HG03025 (cell line): ENCODE results near the gene GPHA2.

ENCODE experiments used
- ATAC-seq: cut with Tn5 transposase; IDR thresholded peaks from one replicate; pipeline ENCODE4 v1.9.1; 2021; ENCODE audit warnings: mild to moderate bottlenecking, moderate library complexity; ENCODE audit not compliant: unreplicated experiment, low FRiP score

Gene GPHA2

DNA sequence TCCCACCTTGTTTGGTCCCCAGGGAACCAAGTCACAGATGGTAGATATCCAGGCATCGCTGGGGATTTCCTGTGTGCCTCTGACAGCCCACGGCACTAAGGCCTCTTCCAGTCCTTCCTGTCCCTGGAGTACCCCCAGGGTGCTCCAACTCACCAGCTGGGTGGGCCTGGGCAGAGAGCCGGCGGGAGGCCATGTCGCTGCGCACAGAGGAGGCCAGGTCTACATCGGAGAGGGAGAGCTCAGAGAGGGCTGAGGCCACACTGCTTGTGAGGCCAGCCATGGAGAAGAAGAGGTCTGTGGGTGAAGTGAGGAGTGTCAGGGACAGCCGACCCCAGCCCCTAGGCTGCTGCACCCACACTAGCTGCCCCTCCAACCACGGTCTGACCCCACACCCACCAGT lies 24.0 kb downstream of the GPHA2 start:
- no peak for ATAC-seq

DNA sequence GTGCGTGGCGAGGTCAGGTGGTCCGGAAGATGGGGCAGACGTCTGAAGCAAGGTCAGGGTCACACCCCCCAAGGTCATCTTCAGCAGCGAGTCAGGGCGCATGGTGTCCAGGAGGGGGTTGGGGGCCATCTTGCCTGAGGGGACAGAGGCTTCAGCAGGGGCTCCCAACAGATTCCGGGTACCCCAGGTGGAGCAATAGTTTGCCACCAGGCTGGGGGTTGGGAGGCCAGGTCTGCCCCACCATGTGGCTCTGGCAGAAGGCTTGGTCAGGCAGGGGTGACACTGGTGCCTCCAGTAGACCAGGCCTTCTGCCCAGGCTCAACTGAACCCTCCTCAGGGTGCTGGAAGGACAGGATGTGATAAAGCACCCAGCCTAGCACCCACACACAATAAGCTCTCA lies 24.6 kb downstream of the GPHA2 start:
- ATAC-seq: no peak

DNA sequence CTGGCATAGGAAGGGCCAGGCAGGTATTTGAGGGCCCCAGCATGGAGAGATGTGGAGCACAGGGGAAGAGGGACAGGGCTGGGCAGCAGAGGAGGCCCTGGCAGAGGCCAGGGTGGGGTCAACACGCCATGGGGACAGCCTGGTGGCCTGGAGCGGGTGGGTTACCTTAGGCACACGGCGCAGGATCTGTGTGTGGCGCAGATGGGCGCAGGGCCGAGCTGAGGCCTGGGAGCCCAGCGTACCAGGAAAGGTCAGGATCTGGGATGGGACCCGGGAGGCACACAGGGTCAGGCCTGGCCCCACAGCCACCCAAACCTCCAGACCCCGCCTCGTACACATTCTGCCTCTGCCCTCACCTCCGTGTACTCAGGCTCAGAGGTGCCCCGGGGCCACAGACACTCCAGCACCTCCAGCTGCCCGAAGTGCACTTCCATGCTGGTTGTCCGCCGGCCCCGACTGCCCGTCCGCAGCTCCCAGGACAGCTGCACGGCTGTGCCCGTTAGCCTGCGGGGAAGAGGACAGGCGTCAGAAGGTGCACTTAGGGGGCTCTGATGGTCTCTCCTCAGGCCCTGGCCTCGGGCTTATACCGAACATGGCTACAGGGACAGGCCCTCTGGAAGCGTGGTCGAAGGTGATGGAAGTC lies 25.1 kb downstream of the GPHA2 start:
- ATAC-seq: no peak

DNA sequence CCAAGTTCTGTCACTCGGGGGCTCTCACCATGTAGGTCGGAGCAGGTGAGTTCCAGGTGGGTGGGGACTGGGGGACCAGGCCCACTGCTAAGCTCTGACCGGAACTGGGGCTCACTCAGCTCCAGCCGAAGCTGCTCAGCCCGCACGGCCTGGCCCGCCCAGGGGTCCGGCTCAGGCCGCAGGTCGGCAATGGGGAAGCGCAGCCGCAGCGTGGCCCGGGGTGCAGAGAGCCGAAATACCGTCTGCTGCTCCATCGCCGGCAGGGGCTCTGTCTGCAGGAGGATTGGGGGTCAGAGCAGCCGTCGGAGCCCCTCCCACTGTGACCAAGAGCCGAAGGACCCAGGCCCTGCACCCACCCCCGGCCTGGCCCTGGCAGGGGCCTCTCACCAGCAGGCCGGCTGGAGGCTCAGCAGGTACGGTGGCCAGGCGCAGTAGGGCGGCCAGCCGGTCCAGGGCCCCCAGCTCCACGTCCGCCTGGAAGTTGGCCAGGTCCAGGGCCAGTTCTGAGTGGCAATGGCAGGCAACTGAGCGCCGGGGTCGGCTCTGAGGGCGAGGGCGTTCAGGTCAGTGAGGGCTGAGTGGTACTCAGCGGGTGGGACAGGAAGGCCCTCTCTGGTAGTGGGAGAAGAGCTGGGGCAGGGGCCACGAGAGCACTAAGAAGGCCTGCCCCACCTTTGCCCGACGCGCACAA lies 25.9 kb downstream of the GPHA2 start:
- ATAC-seq: no peak

DNA sequence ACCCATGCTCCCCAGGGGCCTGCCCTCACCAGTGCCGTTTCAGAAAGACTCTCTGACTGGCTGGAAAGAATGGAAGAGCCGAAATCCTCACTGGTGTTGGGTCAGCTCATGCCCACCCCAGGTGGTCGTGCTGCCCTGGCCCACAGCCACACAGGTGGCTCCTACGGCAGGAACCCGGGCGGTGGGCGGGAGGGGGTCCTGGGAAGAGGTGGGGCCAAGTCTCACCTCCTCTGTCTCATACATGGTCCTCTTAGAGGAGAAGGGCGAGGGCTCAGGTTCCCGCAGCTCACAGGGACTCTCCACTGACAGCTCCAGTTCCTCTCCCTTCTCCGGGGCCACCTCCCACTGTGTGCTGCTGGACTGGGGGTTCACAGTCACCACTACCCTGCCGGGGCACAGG lies 26.9 kb downstream of the GPHA2 start:
- no peak for ATAC-seq

DNA sequence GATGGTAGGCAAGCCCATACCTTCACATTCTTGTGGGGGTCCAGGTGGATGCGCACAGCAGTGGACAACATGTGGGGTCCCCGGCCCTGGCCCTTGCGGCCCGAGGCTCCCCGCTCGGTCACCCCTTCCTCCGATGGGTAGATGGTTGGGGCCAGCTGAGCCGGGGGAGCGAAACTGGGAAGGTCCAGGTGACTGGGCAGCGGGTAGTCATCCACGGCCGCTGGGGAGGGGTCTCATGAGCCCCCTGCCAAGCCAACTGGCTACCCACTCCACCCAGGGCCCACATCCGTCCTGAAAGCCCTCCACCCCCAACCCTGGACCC lies 29.4 kb downstream of the GPHA2 start:
- ATAC-seq: no peak

DNA sequence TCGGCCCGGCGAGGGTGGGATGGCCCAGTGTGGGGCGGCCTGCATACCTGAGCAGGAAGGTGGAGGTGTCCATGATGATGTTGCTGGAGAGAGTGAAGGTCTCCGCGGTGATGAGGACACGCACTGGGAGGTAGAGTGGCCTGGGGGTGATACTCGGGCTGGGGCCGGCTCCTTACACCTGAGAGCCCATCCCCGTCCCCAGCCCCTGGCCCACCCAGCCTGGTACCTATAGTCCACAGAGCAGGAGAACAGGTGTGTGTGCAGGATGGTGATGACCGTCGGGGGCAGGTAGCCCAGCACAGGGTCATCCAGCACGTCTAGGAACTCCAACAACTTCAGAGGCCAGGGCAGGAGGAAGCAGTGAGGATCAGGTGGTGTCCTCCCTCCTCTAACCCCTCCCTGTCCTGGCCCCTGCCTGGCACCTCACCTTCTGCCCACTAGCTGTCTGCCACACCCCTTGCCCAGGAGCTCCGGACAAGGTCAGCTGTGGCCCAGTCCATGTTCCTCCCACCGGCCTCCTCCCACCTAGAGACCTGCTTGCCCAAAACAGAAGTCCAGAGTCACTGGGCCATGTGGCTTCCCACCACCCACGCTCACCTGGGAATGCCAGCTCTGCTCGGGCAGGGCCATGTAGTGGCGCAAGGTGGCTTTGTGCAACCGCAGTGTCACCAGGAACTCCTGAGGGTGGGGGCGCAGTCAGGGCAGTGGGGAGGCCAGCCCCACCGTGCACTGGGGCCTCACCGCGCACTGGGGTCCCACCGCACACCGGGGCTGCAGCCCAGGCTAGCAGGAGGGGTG lies 30.0 kb downstream of the GPHA2 start:
- ATAC-seq: no peak

DNA sequence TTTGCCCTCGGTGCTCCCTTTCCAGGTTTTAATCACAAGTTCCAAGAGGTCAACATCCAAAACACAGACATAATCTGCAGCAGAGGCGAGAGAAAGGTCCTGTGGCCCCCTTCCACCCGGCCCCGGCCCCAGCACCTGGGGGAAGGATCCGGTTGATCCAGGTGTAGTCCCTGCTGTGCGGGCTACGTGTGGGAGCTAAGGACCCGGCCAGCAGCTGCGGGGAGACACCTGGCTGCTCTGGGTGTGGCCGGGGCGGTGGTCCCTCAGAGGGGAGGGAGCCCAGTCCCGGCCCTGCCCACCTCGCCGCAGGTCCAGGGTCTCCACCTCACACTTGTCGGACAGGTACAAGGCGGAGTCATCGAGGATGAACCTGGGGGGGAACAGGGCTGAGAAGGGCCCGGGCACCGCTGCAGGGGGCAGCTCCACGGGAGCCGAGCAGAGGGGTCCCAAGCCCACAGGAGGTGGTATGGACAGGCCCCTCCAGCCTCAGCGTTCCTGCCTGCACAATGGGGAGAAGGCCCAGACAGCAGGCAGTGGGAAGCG lies 32.3 kb downstream of the GPHA2 start:
- ATAC-seq: no peak

DNA sequence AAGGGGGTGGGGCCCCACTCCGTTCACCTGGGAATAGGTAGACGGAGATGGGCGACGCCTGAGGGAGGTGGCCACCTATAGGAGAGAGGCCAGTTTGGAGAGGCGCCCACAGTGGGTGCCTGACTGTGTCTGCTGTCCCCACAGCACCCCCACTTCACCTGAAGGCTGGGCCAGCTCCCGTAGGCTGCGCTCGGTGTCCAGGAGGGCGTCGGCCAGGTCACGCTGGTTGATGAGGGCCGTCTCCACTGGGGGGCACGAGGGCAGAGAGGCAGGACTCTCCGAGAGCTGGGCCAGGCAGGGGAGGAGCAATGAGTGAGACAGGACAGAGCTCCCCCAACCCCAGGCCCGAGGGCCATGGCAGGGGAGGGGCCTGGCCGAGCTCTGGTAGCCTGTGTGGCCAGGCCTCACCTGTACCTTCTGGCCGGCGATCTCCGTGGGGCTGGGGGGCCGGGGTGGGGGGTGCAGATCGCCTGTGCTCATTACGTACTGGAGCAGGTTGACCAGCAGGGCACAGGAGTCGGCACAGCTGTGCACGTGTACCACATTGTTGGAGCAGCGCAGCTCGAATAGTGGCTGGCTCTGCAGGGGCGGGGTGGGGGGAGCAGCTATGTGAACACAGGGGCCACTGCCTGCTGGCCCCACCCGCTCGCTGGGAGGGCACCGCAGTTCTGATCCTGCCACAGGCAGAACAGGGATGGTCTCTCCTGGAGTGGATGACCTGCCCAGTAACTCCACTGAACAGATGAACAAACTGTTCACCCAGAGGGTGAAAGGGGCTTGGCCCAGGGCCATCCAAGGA lies 33.4 kb downstream of the GPHA2 start:
- no peak for ATAC-seq

DNA sequence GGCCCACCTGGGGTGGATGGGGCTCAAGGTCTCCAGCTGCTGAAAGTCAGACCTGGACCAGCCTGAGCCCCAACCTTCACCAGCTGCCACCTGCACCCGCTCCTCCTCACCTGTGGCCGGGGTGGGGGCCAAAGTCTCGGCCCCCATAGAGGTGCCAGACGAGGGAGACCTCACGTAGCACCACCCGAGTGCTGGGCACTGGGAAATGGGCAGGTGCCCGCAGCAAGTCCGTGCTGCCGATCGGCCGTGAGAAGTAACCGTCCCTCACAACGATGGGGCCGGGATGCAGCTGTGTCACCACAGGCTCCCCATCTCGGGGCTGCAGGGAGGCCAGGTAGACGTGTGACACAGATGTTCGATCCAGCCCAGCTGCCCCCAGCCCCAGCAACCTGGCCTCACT lies 34.9 kb downstream of the GPHA2 start:
- no peak for ATAC-seq

DNA sequence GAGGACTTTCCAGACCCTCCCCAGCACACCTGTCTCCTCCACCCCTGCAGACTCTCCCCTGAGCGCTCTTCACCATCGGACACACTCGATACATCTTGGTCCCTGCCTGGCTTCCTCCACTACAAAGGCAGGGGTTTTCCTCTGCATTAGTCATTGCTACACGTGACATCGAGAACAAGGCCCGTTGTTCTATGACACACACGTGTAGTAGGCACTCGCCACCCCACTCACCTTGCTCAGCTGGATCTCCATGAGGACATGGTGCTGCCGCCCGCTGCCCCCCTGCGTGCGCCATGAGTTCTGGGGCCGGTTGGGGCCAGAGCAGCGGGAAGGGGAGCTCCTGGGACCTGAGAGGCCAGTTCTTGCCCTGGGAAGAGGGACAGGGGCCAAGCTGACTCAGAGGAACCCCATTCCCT lies 35.4 kb downstream of the GPHA2 start:
- ATAC-seq: no peak

DNA sequence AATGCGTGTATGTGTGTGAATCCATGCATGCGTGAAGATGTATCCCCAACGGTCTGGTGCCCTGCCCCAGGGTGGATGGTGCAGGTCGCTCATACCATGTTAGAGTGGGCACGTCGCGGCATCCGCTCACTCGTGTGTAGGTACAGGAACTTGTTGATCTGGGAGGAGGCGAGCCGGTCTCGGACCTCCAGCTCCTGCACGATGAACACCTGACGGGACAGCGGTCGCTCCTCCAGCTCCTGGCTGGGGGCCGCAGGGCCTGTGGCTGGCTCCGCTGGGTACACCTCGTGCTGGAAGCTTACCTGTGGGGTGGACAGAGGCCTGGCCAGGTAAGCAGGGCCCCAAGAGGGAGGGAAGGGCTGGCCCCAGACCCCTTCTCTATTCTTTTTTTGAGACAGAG lies 37.2 kb downstream of the GPHA2 start:
- ATAC-seq: no peak

DNA sequence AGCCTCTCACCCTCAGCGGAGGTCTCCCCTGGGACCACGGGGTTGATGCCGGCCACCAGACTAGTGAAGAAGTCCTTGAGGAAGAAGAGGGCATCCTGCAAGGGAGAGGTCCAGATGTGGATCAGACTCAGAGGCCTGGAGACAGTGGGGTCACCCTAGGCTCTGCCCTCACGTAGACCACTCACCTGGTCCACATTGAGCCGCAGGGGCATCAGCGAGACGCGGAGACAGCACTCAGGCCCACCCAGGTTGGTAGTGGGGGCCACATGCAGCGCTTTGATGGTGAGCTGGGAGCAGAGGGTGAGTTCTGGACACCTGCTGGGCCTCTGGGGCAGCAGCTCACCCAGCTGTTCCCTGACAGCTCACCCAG lies 37.6 kb downstream of the GPHA2 start:
- ATAC-seq: no peak

DNA sequence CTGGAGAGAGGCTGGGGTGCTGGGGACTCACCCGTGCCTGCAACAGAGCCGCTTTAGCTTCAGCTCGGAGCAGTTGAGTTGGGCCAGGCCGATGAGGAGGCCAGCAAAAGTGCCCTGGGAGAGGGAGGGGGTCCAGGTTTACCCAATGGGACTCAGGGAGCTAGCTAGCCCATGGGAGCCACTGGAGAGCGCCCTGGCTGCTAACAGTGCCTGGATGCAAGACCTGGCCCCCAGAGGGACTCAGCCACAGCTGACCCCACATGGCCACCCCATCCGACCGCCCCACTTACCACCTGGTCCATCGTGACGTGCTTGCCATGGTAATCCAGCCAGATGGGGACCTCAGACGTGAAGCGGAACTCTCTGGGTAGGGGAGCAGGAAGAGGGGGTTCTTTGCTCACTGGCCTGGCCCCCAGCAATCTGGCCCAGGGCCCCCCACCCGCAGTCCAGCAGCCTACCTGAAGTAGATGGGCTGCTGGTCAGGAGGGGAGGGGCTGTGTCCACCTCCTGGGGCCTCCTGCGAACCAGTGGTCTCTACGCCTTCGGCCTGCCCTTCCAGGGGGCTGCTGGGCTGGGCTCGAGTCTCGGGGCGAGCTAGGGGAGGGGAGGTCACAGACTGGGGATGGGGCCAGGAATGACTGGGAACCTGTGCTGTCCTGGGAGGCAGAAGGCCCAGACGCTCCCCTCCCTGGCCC lies 38.2 kb downstream of the GPHA2 start:
- ATAC-seq: no peak

DNA sequence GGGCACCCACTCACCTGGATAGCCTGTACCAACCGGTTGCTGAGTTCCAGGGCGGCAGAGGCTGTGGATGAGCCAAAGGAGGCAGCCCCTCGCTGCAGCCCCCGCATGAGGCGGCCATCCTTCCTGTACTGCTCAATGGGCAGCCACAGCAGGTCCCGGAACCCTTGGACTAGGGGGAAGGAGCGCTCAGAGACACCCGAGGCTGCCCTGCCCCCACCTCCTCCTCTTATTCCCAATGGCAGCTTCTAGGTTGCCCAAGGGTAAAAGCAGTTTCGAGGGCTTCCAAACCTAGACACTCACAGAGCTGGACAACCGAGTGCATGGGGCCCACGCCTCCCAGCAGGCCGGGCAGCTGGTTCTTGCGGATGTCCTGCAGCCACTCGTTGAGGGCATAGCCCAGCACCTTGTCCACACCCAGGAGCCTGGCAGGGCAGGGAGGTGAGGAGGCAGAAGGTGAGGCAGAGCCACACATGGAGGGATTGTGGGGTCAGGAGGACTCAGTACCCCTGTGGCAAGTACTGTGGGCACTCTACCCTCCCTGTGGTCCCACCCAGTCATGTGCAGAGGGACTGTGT lies 39.2 kb downstream of the GPHA2 start:
- no peak for ATAC-seq

DNA sequence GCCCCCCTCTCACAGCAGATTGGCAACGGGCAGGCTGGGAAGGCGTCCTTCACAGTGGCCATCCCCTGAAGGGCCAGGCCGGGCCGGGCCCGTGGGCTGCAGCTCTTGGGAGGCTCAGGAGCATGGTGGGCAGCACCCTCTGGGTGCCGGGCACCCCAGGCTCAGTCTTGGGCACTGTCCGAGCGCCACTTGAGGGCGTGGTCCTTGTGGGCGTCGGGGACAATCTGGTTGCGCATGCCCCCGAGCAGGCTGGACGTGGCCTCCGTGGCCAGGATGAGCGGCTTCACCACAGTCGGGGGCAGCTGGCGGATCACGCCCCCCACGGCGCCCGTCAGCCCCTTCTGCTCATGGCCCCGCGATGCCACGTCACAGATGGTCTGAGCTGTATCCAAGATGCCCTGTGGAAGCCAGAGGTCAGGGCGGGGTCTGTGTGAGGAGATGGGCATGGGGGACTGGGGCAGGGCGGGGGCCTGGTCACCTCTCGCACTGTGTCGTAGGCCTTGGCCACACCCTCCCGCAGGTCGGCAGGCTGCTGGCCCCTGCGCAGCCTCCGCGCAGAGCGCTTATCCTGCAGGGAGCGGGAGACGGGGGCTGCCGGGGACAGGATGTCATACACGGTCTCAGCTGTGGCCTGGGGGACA lies 40.8 kb downstream of the GPHA2 start:
- ATAC-seq: no peak

DNA sequence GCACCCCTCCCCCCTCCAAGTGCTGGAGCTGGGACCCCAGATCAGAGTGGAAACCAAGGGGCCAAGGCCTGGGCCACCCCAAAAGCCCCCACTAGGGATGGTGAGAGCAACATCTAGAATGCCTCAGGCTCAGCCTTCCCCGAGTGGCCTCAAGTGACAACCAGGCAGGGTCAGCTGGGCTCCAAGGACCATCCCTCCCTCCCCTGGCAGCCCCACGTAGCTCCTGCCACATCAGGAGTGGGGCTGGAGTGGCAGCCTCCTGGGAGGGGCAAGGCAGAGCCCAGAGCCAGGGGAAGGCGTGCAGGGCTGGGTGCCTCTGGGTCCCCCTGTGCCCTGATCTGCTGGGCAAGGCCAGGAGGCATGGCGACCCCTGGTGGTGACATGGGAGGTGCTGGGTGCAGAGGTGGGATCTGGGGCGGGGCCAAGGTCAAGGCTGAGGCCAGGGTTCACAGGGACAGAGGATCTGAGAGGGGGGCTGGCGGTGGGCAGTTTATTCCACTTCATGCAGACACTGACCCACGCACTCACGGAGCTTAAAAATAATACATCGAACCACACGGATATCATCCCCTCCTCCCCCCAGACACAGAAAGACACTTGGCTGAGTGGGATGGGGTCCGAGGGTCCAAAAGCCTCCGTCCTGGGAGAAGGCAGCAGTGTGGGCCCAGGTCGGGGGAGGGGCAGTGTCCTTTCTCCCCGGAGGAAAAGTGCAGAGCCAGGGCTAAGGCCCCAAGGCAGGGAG lies 41.5 kb downstream of the GPHA2 start:
- no peak for ATAC-seq

DNA sequence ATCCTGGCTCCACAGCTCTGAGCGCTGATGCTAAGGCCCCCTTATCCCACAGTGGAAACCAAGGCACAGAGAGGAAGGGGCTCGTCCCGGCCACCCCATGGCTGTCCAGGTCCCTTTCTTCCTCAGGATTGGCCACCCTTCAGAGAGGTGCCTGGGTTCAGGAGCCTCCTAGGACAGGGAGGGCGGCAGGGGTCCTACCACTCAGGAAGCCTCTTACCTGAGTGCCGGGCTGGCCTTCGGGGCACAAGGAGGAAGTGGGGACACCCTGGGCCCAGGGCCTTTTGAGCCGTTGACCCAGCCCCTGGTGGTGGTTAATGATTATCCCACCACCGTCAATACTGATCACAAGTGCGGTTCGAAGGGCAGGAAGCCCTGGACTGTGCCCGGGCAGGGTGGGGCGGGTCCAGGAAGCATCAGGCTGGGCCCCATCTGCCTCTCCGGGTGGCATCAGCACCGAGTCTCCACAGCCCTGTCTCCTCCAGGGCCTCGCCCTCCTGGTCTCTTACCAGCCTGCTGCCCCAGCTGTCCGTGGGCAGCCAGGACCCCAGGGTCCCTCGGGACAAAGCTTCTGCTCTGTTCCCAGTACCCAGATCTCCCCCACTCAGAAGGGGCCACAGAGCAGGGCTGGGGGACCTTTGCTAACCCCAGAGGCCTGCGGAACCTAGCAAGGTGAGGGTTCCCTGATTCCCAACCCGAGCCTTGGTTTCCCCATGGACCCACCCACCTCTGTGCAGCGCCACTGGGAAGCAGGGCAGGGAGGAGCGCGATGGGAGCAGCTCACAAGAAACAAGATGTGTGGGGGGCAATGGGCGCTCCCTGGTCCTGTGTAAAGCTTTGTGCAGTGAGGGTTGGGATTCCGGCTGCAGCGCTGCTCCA lies 42.3 kb downstream of the GPHA2 start:
- ATAC-seq: no peak
